HG03159 (cell line): ENCODE measurements around the gene RPL36A.
A peak's percentile ranks its signal among the peaks of the same experiment; 100 is the strongest.

Source experiments
- ATAC-seq: cut with Tn5 transposase; IDR thresholded peaks from one replicate; pipeline ENCODE4 v1.9.1; 2021; ENCODE audit warnings: mild to moderate bottlenecking, moderate library complexity; ENCODE audit not compliant: unreplicated experiment

The RPL36A gene

GRCh38 chrX:101430457-101431078 is 39.8 kb downstream of the RPL36A start:
- ATAC-seq, result peak; percentile 92

GRCh38 chrX:101442085-101442484 is 51.3 kb downstream of the RPL36A start:
- no peak for ATAC-seq
